CD4-positive, alpha-beta T cell treated with Interleukin-2 at 100 ng/mL for 4 hours (primary cell): Measurements from ENCODE around the gene C4orf50.

Experiments
- DNase-seq: peaks from one replicate; pipeline ENCODE4 v3.0.0-alpha.2; 2020; ENCODE audit warnings: low spot score

Gene C4orf50

GRCh38 chr4:5890063-5890727 lies 128.0 kb downstream of the C4orf50 start:
- DNase-seq, result no peak

GRCh38 chr4:5889002-5889696 lies 129.1 kb downstream of the C4orf50 start:
- DNase-seq, result no peak

GRCh38 chr4:5888222-5889001 lies 129.8 kb downstream of the C4orf50 start:
- DNase-seq, result no peak

- no peak for DNase-seq
Measured at GRCh38 chr4:5887361-5888221, 130.6 kb downstream of the C4orf50 start.

GRCh38 chr4:5887011-5887360 lies 131.2 kb downstream of the C4orf50 start:
- no peak for DNase-seq

GRCh38 chr4:5885733-5886132 lies 132.5 kb downstream of the C4orf50 start:
- no peak for DNase-seq

GRCh38 chr4:5884796-5885195 lies 133.4 kb downstream of the C4orf50 start:
- DNase-seq, result no peak

- no peak for DNase-seq
Measured at GRCh38 chr4:5883916-5884315, 134.3 kb downstream of the C4orf50 start.

GRCh38 chr4:5882947-5883346 lies 135.3 kb downstream of the C4orf50 start:
- DNase-seq, result no peak

- DNase-seq, result no peak
Measured at GRCh38 chr4:5881340-5881739, 136.9 kb downstream of the C4orf50 start.

GRCh38 chr4:5878359-5878758 lies 139.9 kb downstream of the C4orf50 start:
- DNase-seq, result no peak

GRCh38 chr4:5877392-5877791 lies 140.8 kb downstream of the C4orf50 start:
- no peak for DNase-seq

GRCh38 chr4:5874811-5875449 lies 143.3 kb downstream of the C4orf50 start:
- no peak for DNase-seq

GRCh38 chr4:5870701-5871100 lies 147.5 kb downstream of the C4orf50 start:
- no peak for DNase-seq

- no peak for DNase-seq
Measured at GRCh38 chr4:5869966-5870619, 148.1 kb downstream of the C4orf50 start.

GRCh38 chr4:5867866-5868265 lies 150.4 kb downstream of the C4orf50 start:
- DNase-seq, result no peak

GRCh38 chr4:5866841-5867813 lies 151.1 kb downstream of the C4orf50 start:
- DNase-seq, result no peak

- no peak for DNase-seq
Measured at GRCh38 chr4:5865896-5866599, 152.2 kb downstream of the C4orf50 start.

GRCh38 chr4:5863461-5864113 lies 154.6 kb downstream of the C4orf50 start:
- no peak for DNase-seq
